GM12891 (cell line): ENCODE measurements around the gene KHDC1.
"Not testable (repeated sequence)": the region's sequence is repeated elsewhere in the genome, so short reads cannot be mapped to it uniquely, and the experiment has no call there.

Source experiments
- DNase-seq: peaks from one replicate; pipeline ENCODE4 v3.0.0; 2011; ENCODE audit warnings: low spot score; ENCODE audit not compliant: insufficient read length
- FAIRE-seq: peaks from 2 replicates; lab custom pipeline; 2011; peaks lifted over from hg19 to GRCh38; lab: Jason Lieb, UNC
- PAX5 ChIP-seq: IDR thresholded peaks from 2 replicates; pipeline ENCODE4 v1.6.1; 2011; ENCODE audit warnings: low read length, moderate library complexity, mild to moderate bottlenecking; ENCODE audit not compliant: insufficient read depth, severe bottlenecking
- POLR2A ChIP-seq: IDR thresholded peaks from 2 replicates; pipeline ENCODE4 v1.6.1; 2011; ENCODE audit warnings: low read depth, low read length, control low read depth
- POLR2AphosphoS5 ChIP-seq: IDR thresholded peaks from 2 replicates; pipeline ENCODE4 v1.6.1; 2011; ENCODE audit warnings: low read depth, low read length, control low read depth
- POU2F2 ChIP-seq: IDR thresholded peaks from 2 replicates; pipeline ENCODE4 v1.6.1; 2011; ENCODE audit warnings: low read depth, mild to moderate bottlenecking, control low read depth, low read length, moderate library complexity
- SPI1 ChIP-seq: IDR thresholded peaks from 2 replicates; pipeline ENCODE4 v1.6.1; 2011; ENCODE audit warnings: low read depth, low read length, control low read depth
- TAF1 ChIP-seq: IDR thresholded peaks from 2 replicates; pipeline ENCODE4 v1.6.1; 2011; ENCODE audit warnings: low read depth, low read length, control low read depth

The KHDC1 gene

GRCh38 chr6:73216859-73217258 lies 46.1 kb downstream of the KHDC1 start:
- TF ChIP-seq SPI1, result no peak
- TF ChIP-seq POLR2AphosphoS5, result no peak
- no peak for TF ChIP-seq PAX5
- TF ChIP-seq POLR2A, result no peak
- no peak for TF ChIP-seq TAF1
- no peak for TF ChIP-seq POU2F2
- no peak for FAIRE-seq

GRCh38 chr6:73209117-73209516 lies 53.9 kb downstream of the KHDC1 start:
- FAIRE-seq, result no peak
- TF ChIP-seq PAX5, result no peak
- no peak for DNase-seq

More at GRCh38 chr6:73216859-73217258, 46.1 kb downstream of the KHDC1 start:
- no peak for DNase-seq

- DNase-seq (no peak), FAIRE-seq (no peak)
- TF ChIP-seq SPI1, result no peak
Observed at GRCh38 chr6:73207221-73207837, 55.7 kb downstream of the KHDC1 start.

- FAIRE-seq (no peak), DNase-seq (no peak)
- TF ChIP-seq SPI1 (no peak), TAF1 (no peak), POLR2AphosphoS5 (no peak), PAX5 (no peak)
Observed at GRCh38 chr6:73204252-73204651, 58.7 kb downstream of the KHDC1 start.

GRCh38 chr6:73203098-73203497 lies 59.9 kb downstream of the KHDC1 start:
- DNase-seq (no peak), FAIRE-seq (no peak)
- TF ChIP-seq SPI1 (no peak), POLR2A (no peak), POU2F2 (no peak), PAX5 (no peak), POLR2AphosphoS5 (no peak), TAF1 (no peak)

GRCh38 chr6:73200735-73201134 lies 62.3 kb downstream of the KHDC1 start:
- DNase-seq (no peak), FAIRE-seq (no peak)
- TF ChIP-seq SPI1 (no peak), PAX5 (no peak), POLR2AphosphoS5 (no peak), POU2F2 (no peak), TAF1 (no peak), POLR2A (no peak)

- no peak for DNase-seq
- FAIRE-seq, result no peak
- TF ChIP-seq PAX5 (no peak), POU2F2 (no peak), POLR2AphosphoS5 (no peak), SPI1 (no peak), POLR2A (no peak), TAF1 (no peak)
Observed at GRCh38 chr6:73200247-73200646, 62.7 kb downstream of the KHDC1 start.

GRCh38 chr6:73194744-73195143 lies 68.3 kb downstream of the KHDC1 start:
- DNase-seq (no peak), FAIRE-seq (no peak)
- no peak for TF ChIP-seq POU2F2
- no peak for TF ChIP-seq POLR2A
- TF ChIP-seq POLR2AphosphoS5, result no peak
- no peak for TF ChIP-seq SPI1
- TF ChIP-seq PAX5, result no peak
- TF ChIP-seq TAF1, result no peak

GRCh38 chr6:73193302-73193701 lies 69.7 kb downstream of the KHDC1 start:
- not testable (repeated sequence) for FAIRE-seq, DNase-seq
